CD8-positive, alpha-beta memory T cell (primary cell): Measurements from ENCODE around the gene METRN. TPM values are rescaled to one million over a fixed set of nuclear protein-coding genes. Genes with fewer than 3 reads are reported as not detected.
"Not testable (repeated sequence)": the region's sequence is repeated elsewhere in the genome, so short reads cannot be mapped to it uniquely, and the experiment has no call there.

Experiments
- CTCF ChIA-PET: fragments of 350-600 bp; sonication (Branson Sonifier 250); formaldehyde crosslinking; loops from one replicate; lab custom pipeline; 2021; ENCODE audit warnings: antibody characterized with exemption; lab: Charles Lee
- POLR2A ChIA-PET: fragments of 350-600 bp; sonication (Branson Sonifier 250); formaldehyde crosslinking; loops from one replicate; lab custom pipeline; 2021; ENCODE audit warnings: antibody characterized with exemption; lab: Charles Lee
- DNase-seq, 5 donors: peaks; one replicate each; pipeline versions ENCODE4 v3.0.0 to v3.0.0-alpha.2; 2020 to 2022; ENCODE audit warnings: mixed read lengths in 1 of 5
- H3K27ac ChIP-seq: one replicate; pipeline ENCODE4 v1.7.0; 2013; ENCODE audit warnings: low read depth, mild to moderate bottlenecking, low read length, moderate library complexity
- H3K27me3 ChIP-seq: 2 replicates; pipeline ENCODE4 v1.7.0; 2013; ENCODE audit warnings: low read length, mild to moderate bottlenecking; ENCODE audit not compliant: insufficient read depth, poor library complexity, severe bottlenecking
- H3K36me3 ChIP-seq: 2 replicates; pipeline ENCODE4 v1.7.0; 2013; ENCODE audit warnings: mild to moderate bottlenecking, low read length, moderate library complexity; ENCODE audit not compliant: insufficient read depth
- H3K4me1 ChIP-seq: 2 replicates; pipeline ENCODE4 v1.7.0; 2013; ENCODE audit warnings: mild to moderate bottlenecking, low read length, moderate library complexity; ENCODE audit not compliant: insufficient read depth
- H3K4me3 ChIP-seq: 2 replicates; pipeline ENCODE4 v1.7.0; 2013; ENCODE audit warnings: mild to moderate bottlenecking, low read length
- H3K9me3 ChIP-seq: 2 replicates; pipeline ENCODE4 v1.7.0; 2013; ENCODE audit warnings: mild to moderate bottlenecking, low read length
- H3K27ac Mint-ChIP-seq, 8 donors: one replicate each; pipeline ENCODE4 v1.8.0; 2020 to 2021; ENCODE audit warnings: mixed read lengths in 8 of 8, mild to moderate bottlenecking in 6 of 8, inconsistent platforms in 3 of 8, moderate library complexity in 3 of 8
- H3K27me3 Mint-ChIP-seq, 2 donors: one replicate each; pipeline ENCODE4 v1.8.0; 2020 to 2021; ENCODE audit warnings: mixed read lengths in 2 of 2, mild to moderate bottlenecking in 1 of 2, moderate library complexity in 1 of 2
- H3K36me3 Mint-ChIP-seq, 3 donors: one replicate each; pipeline ENCODE4 v1.8.0; 2020 to 2021; ENCODE audit warnings: mixed read lengths in 3 of 3, inconsistent platforms in 1 of 3, mild to moderate bottlenecking in 1 of 3
- H3K4me1 Mint-ChIP-seq, 3 donors: one replicate each; pipeline ENCODE4 v1.8.0; 2020 to 2021; ENCODE audit warnings: mixed read lengths in 3 of 3, inconsistent platforms in 1 of 3, mild to moderate bottlenecking in 1 of 3
- H3K4me3 Mint-ChIP-seq, 7 donors: one replicate each; pipeline ENCODE4 v1.8.0; 2020 to 2021; ENCODE audit warnings: mixed read lengths in 7 of 7, mild to moderate bottlenecking in 6 of 7, moderate library complexity in 4 of 7, inconsistent platforms in 2 of 7
- H3K9me3 Mint-ChIP-seq, 5 donors: one replicate each; pipeline ENCODE4 v1.8.0; 2020 to 2022; ENCODE audit warnings: mixed read lengths in 5 of 5, mild to moderate bottlenecking in 3 of 5, moderate library complexity in 2 of 5, inconsistent platforms in 1 of 5
- polyA plus RNA-seq: library from polyadenylated mRNA; unstranded; fragments of 300-500 nt; fragmentation: Illumina TruSeq; gene quantifications from one replicate; pipeline ENCODE4 v1.2.3, GENCODE V29; 2021
- total RNA-seq, 2 experiments: library from RNA; stranded (reverse); gene quantifications; one replicate each; pipeline ENCODE4 v1.2.3, GENCODE V29; 2021

The METRN gene
- total and polyA plus RNA-seq, 3 experiments from 2014 or later, result 34.8 to 50.3 (median 38.2) TPM

DNA sequence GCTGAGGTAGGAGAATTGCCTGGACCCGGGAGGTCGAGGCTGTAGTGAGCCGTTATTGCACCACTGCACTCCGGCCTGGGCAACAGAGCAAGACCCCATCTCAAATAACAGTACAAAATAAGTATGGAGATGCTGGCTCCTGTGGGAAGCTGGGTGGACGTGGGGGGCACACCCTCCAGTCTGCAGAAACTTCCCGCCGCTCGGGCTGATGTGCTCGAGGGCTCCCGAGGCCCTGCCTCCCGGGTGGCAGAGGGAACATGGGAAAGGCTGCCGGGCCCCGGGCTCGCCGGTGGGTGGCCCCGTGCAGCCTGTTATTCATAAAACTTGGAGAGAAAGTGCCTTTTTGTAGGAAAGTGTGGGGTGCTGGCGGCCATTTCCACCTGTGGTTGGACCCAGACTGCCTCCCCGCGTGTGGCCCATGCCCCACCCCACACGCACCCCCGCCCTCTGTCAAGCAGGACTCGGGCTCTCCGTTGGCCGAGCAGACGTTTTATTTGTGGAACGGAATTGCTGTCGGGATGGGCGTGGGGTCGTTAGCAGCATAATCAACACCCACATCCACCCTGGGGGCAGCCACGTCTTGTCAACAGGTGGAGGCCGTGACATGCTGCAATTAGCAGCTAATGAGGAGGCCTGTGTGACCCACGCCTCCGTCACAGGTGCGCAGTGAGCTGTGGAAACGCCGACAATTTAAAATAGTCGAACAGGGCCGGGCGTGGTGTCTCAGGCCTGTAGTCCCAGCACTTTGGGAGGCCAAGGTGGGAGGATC lies 33.2 kb downstream of the METRN start:
- H3K4me1 Mint-ChIP-seq, result no peaks in the 10 kb centered on the region
- no peaks in the 10 kb centered on the region for H3K4me1 ChIP-seq
- POLR2A ChIA-PET, result no interaction called here
- no peak overlapping the region for H3K4me3 Mint-ChIP-seq
- H3K27me3 Mint-ChIP-seq, result peaks cover 0 to 2% of the 10 kb centered on the region in 2 donors
- H3K27ac ChIP-seq, result no peak overlapping the region
- H3K36me3 ChIP-seq, result no peaks in the 10 kb centered on the region
- CTCF ChIA-PET, result no interaction called here
- H3K9me3 ChIP-seq, result no peaks in the 10 kb centered on the region
- H3K9me3 Mint-ChIP-seq, result no peaks in the 10 kb centered on the region
- H3K27me3 ChIP-seq, result no peaks in the 10 kb centered on the region
- no peak overlapping the region for H3K4me3 ChIP-seq
- no peak for DNase-seq
- H3K27ac Mint-ChIP-seq, result no peak overlapping the region
- H3K36me3 Mint-ChIP-seq, result no peaks in the 10 kb centered on the region

DNA sequence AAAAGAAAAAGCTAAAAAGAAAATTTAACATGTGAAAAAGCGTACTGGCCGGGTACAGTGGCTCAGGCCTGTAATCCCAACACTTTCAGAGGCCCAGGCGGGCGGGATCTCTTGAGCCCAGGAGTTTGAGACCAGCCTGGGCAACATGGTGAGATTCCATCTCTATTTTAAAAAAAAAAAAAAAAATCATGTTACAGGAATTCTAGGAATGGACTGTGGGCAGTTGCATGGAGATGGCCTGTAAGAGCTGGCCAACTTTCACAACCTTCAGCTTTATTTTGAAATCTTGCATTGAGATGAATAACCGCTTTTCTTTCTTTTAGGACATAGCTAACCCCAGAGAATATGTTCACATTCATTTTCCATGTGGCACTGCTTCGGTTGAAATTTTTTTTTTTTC lies 34.1 kb downstream of the METRN start:
- H3K36me3 ChIP-seq, result no peaks in the 10 kb centered on the region
- Mint-ChIP-seq H3K27me3 (peaks cover 0 to 3% of the 10 kb centered on the region in 2 donors), H3K4me1 (no peaks in the 10 kb centered on the region), H3K27ac (no peak overlapping the region), H3K4me3 (no peak overlapping the region), H3K36me3 (no peaks in the 10 kb centered on the region), H3K9me3 (no peaks in the 10 kb centered on the region)
- no peak overlapping the region for H3K27ac ChIP-seq
- H3K27me3 ChIP-seq, result no peaks in the 10 kb centered on the region
- H3K4me3 ChIP-seq, result no peak overlapping the region
- H3K4me1 ChIP-seq, result no peaks in the 10 kb centered on the region
- CTCF ChIA-PET, result interaction anchor here (0.7 to 2.0 kb wide), 2 partner anchors 8 to 37 kb away, joined by 3 to 7 read pairs; partner anchors contain the start of gene CIAO3
- H3K9me3 ChIP-seq, result no peaks in the 10 kb centered on the region
- POLR2A ChIA-PET, result no interaction called here
- no peak for DNase-seq

DNA sequence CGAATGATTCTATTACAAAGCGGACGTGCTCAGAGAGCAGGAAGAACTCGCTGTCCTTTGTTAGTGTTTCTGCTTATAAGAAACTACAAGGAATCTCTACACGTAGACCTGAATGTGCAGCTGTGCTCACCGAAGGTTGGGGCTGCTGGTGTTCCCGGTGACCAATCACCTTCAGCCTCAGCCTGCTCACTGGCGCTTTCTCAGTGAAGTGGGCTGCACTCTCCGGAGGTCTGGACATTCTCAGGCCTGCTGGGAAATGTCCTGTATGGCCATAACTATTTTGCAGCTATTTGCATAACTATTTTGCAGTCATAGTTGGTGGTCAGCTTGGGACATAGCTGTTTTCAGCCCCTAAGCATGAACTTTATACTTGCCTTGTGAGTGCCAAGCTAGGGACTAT lies 35.6 kb downstream of the METRN start:
- DNase-seq, result no peak
- H3K27me3 ChIP-seq, result no peaks in the 10 kb centered on the region
- H3K9me3 Mint-ChIP-seq, result no peaks in the 10 kb centered on the region
- H3K36me3 ChIP-seq, result no peaks in the 10 kb centered on the region
- H3K36me3 Mint-ChIP-seq, result no peaks in the 10 kb centered on the region
- H3K27ac ChIP-seq, result no peak overlapping the region
- H3K9me3 ChIP-seq, result no peaks in the 10 kb centered on the region
- H3K27me3 Mint-ChIP-seq, result peaks cover 0 to 3% of the 10 kb centered on the region in 2 donors
- no peak overlapping the region for H3K4me3 Mint-ChIP-seq
- no peak overlapping the region for H3K27ac Mint-ChIP-seq
- no peak overlapping the region for H3K4me3 ChIP-seq
- H3K4me1 Mint-ChIP-seq, result peaks cover 0 to 3% (median 2%) of the 10 kb centered on the region in 3 donors
- no peaks in the 10 kb centered on the region for H3K4me1 ChIP-seq
- ChIA-PET POLR2A (no interaction called here), CTCF (interaction anchor here (1.8 to 2.0 kb wide), 2 partner anchors 9 to 35 kb away, joined by 5 to 7 read pairs; partner anchors contain the start of gene CIAO3)

DNA sequence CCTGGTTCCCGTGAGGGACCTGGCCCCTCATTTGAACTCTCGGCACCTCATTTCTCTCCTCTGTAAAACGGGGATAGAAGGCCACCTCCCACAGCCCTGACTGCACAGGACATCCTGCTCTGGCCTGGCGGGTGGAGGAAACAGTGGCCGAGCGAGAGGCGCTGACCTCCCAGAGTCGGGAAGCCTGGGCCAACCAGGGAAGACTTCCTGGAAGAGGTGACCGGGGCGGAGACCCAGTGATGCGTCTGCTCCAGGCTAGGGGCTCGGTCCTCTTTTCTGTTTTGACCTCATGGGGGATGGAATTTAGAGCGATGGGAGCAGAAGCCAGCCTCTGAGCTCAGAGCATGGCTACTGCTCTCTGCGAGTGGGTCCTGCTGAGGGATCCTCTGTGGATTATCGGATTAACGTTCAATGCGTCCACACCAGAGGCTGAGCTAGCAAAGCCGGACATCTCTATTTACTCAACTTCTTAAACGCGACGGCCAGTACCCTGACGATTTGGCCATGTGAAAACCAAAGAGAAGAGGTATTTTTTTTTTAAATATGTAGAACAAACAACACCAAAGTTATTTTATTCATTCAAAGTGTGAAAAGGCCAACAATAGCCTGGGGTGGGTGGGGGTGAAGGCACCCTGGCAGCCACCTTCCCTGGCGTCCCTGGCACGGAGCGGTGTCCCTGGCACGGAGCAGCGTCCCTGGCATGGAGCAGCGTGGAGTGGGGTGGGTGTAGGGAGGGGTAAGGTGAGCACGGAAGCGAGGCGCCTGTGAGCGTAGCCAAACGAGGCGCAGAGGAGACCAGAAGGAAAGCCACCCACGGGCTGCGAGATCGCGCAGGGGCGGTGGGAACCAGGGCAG lies 36.5 kb downstream of the METRN start:
- H3K36me3 ChIP-seq, result no peaks in the 10 kb centered on the region
- H3K9me3 ChIP-seq, result no peaks in the 10 kb centered on the region
- no peak for DNase-seq
- Mint-ChIP-seq H3K4me1 (peaks cover 0 to 3% (median 2%) of the 10 kb centered on the region in 3 donors), H3K9me3 (peaks cover 0 to under 1% (median 0%) of the 10 kb centered on the region in 5 donors), H3K27ac (no peak overlapping the region), H3K36me3 (no peaks in the 10 kb centered on the region), H3K4me3 (no peak overlapping the region), H3K27me3 (peaks cover 0 to 3% of the 10 kb centered on the region in 2 donors)
- CTCF ChIA-PET, result interaction anchor here (1.3 to 1.8 kb wide), 2 partner anchors 26 to 34 kb away, joined by 3 to 5 read pairs; no protein-coding TSS in a partner anchor
- H3K27me3 ChIP-seq, result no peaks in the 10 kb centered on the region
- no peak overlapping the region for H3K4me3 ChIP-seq
- H3K27ac ChIP-seq, result no peak overlapping the region
- POLR2A ChIA-PET, result no interaction called here
- no peaks in the 10 kb centered on the region for H3K4me1 ChIP-seq

DNA sequence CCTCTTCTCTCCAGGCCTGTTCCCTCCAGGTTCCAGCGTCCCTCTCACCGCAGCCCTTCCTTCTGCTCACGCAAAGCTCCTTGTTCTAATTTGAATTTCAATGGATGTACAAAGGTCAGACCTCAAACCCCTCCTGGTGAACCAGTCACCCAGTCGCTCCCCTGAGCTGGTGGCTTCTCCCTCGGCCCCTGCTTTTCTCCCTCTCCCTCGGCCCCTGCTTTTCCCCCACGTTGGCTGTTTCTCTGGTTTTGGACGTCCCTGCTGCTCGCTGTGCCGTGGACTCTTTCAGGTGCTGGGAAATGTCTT lies 37.0 kb downstream of the METRN start:
- H3K4me1 ChIP-seq, result no peaks in the 10 kb centered on the region
- Mint-ChIP-seq H3K36me3 (no peaks in the 10 kb centered on the region), H3K4me1 (peaks cover 0 to 3% (median 2%) of the 10 kb centered on the region in 3 donors), H3K27me3 (peaks cover 0 to 4% of the 10 kb centered on the region in 2 donors), H3K27ac (no peak overlapping the region), H3K9me3 (peaks cover 0 to 3% (median 0%) of the 10 kb centered on the region in 5 donors), H3K4me3 (no peak overlapping the region)
- no peaks in the 10 kb centered on the region for H3K36me3 ChIP-seq
- no peak for DNase-seq
- no peaks in the 10 kb centered on the region for H3K27me3 ChIP-seq
- no peaks in the 10 kb centered on the region for H3K9me3 ChIP-seq
- H3K27ac ChIP-seq, result no peak overlapping the region
- POLR2A ChIA-PET, result interaction anchor here (0.6 kb wide), 1 partner anchor 1130 kb away, joined by 3 read pairs; no protein-coding TSS in a partner anchor
- CTCF ChIA-PET, result interaction anchor here (1.3 to 1.8 kb wide), 2 partner anchors 25 to 34 kb away, joined by 3 to 5 read pairs; no protein-coding TSS in a partner anchor
- no peak overlapping the region for H3K4me3 ChIP-seq

DNA sequence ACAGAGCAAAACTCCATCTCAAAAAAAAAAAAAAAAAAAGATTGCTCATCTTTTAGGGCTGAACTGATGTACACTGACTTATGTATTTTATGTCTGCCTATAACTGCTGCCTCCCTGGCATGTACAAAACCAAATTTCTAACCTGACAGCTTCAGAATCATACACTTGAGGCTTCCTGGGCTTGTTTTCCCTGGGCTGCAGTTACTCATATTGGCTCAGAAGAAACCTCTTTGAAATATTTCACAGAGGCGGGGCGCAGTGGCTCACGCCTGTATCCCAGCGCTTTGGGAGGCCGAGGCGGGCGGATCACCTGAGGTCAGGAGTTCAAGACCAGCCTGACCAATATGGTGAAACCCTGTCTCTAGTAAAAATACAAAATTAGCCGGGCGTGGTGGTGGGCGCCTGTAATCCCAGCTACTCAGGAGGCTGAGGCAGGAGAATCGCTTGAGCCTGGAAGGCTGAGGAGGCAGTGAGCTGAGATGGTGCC lies 39.2 kb downstream of the METRN start:
- H3K9me3 Mint-ChIP-seq, H3K27ac ChIP-seq, CTCF ChIA-PET, H3K36me3 ChIP-seq, POLR2A ChIA-PET, H3K4me1 ChIP-seq, H3K4me1 Mint-ChIP-seq, H3K36me3 Mint-ChIP-seq, DNase-seq, H3K27me3 Mint-ChIP-seq, H3K4me3 ChIP-seq, H3K4me3 Mint-ChIP-seq, H3K9me3 ChIP-seq, H3K27ac Mint-ChIP-seq, H3K27me3 ChIP-seq: not testable (repeated sequence)

DNA sequence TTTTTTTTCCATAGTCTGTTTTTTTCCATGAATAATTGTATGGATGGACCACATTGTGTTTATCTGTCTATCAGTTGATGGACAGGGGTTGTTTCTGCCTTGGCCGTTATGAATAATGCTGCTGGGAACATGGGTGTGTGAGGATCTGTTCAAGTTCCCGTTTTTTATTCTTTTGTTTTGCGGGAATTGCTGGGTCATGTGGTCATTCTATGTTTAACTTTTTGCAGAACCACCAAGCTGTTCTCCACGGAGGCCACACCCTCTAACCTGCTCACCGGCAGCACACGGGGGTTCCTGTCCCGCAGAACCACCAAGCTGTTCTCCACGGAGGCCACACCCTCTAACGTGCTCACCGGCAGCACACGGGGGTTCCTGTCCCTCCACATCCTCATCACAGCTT lies 39.7 kb downstream of the METRN start:
- Histone ChIP-seq H3K27me3 (no peaks in the 10 kb centered on the region), H3K4me1 (no peaks in the 10 kb centered on the region), H3K9me3 (no peaks in the 10 kb centered on the region), H3K27ac (no peak overlapping the region), H3K4me3 (no peak overlapping the region), H3K36me3 (no peaks in the 10 kb centered on the region)
- DNase-seq, result no peak
- peaks cover 0 to 3% (median 2%) of the 10 kb centered on the region in 3 donors for H3K4me1 Mint-ChIP-seq
- peaks cover 0 to 2% (median 0%) of the 10 kb centered on the region in 3 donors for H3K36me3 Mint-ChIP-seq
- H3K27ac Mint-ChIP-seq, result no peak overlapping the region
- peaks cover 0 to 3% (median 0%) of the 10 kb centered on the region in 5 donors for H3K9me3 Mint-ChIP-seq
- peaks cover 6 to 7% of the 10 kb centered on the region in 2 donors for H3K27me3 Mint-ChIP-seq
- ChIA-PET POLR2A (no interaction called here), CTCF (no interaction called here)
- H3K4me3 Mint-ChIP-seq, result no peak overlapping the region
